Spleen (tissue), 7 donors: ENCODE results near the gene NCAPH2.

Experiments used
- CTCF ChIP-seq, 11 experiments: fragments of 200-600 bp in 7 of 11; fragments of 450-650 bp in 4 of 11; sonication (generic) in 4 of 11; IDR thresholded peaks in 8 of 11; conservative IDR thresholded peaks in 3 of 11; 1 replicate in 7 of 11; 2 replicates in 4 of 11; pipeline versions ENCODE4 v1.4.0 to v1.8.0; 2016 to 2021; ENCODE audit warnings: antibody characterized with exemption in 11 of 11, inconsistent platforms in 4 of 11, mild to moderate bottlenecking in 1 of 11
- POLR2A ChIP-seq, 3 donors: fragments of 450-650 bp; IDR thresholded peaks; one replicate each; pipeline ENCODE4 v1.5.1; 2017; ENCODE audit warnings: antibody characterized with exemption in 3 of 3, mild to moderate bottlenecking in 1 of 3
- donor health status: DM: no; HTN: no; CAD: no; lungs with moderate emphysema.
- donor health status: DM: no; HTN: no; CAD: no.
- donor health status: DM: no; HTN: no; CAD: no.

GRCh38 chr22:50560034-50560433 lies 52.0 kb downstream of the NCAPH2 start:
- TF ChIP-seq CTCF (IDR thresholded peaks at IDR 0.05 in 8 of 11, conservative IDR thresholded peaks at IDR 0.05 in 3 of 11): no peak
- no peak for TF ChIP-seq POLR2A (IDR thresholded peaks at IDR 0.05)
